Activated T-helper 9 cell treated with anti-CD3 and anti-CD28 coated beads, Interleukin-2, amount 50 U/mL, for 16 hours (primary cell): ENCODE results near the gene NPY.
"Not testable (repeated sequence)": the region's sequence is repeated elsewhere in the genome, so short reads cannot be mapped to it uniquely, and the experiment has no call there.

Source experiments
- DNase-seq: peaks from one replicate; pipeline ENCODE4 v3.0.0-alpha.2; 2020; ENCODE audit warnings: low read depth

NPY gene

DNA sequence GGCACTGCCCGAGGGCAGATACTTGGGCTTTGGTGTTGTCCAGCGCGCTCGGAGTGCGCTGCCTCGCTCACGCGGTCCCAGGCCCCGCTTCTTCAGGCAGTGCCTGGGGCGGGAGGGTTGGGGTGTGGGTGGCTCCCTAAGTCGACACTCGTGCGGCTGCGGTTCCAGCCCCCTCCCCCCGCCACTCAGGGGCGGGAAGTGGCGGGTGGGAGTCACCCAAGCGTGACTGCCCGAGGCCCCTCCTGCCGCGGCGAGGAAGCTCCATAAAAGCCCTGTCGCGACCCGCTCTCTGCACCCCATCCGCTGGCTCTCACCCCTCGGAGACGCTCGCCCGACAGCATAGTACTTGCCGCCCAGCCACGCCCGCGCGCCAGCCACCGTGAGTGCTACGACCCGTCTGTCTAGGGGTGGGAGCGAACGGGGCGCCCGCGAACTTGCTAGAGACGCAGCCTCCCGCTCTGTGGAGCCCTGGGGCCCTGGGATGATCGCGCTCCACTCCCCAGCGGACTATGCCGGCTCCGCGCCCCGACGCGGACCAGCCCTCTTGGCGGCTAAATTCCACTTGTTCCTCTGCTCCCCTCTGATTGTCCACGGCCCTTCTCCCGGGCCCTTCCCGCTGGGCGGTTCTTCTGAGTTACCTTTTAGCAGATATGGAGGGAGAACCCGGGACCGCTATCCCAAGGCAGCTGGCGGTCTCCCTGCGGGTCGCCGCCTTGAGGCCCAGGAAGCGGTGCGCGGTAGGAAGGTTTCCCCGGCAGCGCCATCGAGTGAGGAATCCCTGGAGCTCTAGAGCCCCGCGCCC lies at the start of gene NPY:
Gene NPY (plus strand): TSS at position 294 of the 802 bp plus-strand sequence. CDS start 1,051 bp downstream, outside the sequence.
- DNase-seq = no peak

DNA sequence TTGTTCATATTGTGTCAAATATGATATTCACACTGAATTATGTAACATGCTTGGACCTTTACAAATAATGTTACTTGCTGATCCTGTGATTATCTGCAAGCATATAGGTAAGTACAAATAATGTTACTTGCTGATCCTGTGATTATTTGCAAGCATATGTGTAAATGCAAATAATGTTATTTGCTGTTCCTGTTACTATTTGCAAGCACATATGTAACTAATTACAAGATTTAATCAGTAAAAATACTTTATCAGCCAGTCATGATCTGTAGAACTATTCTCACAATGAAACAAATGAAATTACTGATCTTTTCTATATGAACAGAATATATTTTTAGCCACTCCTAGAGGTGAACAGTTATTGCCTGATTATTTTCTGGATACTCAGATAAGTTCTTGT lies 44.7 kb upstream of the NPY start:
- DNase-seq = no peak

DNA sequence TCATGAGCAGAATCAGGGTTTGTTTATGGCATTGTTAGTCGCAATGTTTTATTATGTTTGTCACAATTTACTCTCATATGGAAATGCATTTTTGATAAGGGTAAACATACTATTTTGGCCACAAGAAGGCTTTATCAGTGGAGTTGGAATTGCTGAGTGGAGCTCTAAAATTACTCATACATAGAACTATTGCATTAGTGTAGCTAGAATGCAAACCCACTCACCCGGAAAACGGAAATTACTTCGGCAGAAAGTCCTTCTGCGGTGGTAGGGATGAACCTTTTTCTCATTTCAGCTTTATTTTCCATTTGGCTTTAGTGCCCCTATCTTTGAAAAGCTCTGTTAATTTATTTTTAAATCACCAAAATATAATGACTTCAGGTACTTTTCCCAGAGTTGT lies 42.8 kb upstream of the NPY start:
- DNase-seq = no peak

DNA sequence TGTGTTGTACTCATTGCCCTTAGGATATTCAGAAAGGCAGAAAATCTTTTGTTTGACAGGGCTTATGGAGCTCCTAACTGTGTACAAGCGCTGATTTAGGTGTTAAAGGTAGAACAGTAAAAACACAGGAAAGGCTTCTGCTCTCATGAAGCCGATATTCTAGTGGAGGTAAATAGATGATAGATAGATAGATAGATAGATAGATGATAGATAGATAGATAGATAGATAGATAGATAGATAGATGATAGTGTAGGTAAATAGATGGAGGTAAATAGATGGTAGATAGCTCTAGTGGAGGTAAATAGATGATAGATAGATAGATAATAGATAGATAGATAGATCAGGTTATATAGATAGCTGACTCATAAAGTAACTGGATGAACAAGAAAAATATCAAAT lies 39.4 kb upstream of the NPY start:
- no peak for DNase-seq

DNA sequence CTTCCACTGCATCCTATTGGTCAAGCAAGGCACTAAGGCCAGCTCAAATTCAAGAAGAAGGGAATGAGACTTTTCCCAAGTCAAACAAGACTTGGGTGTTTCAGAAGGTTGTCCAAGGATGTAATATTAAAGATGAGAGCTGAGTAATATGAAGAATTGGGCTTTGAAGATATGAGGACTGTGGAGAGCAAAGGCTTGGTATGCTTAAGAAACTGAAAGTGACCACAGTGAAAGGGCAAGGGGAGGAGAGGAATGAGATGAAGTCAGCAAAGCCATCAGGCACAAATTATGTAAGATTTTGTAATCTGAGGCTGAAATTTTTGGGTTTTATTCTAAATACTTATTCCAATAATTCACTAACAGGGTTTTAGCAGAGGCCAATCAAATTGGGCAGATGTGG lies 38.6 kb upstream of the NPY start:
- DNase-seq = no peak

DNA sequence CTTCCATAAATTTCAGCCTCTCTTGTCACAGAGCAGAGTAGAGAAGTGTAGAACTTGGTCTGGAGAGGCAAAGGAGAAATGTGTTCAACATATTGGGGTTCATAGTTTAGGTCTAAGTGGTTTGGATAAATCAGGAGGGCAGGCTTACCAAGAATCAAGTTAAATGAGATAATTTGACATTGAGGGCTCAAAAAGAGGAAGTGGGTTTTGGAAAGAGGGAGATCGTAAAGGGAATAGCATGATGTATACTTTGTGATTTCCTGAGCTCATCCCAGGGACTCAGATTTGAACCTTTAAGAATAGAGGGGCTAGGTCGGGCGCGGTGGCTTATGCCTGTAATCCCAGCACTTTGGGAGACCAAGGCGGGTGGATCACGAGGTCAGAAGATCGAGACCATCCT lies 34.7 kb upstream of the NPY start:
- no peak for DNase-seq

DNA sequence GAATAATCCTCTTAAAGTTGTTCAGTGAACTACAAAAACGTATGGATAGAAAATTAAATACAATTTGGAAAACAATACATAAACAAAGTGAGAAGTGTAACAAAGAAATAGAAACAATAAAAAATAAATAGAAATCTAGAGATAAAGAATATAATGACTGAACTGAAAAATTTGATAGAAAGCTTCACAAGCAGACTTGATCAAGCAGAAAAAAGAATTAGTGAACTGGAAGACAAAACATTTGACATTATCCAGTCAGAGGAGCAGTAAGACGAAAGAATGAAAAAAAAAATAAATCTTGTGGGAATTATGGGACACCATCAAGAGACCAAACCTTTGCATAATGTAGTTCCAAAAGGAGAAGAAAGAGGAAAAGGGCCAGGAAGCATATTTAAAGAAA lies 32.4 kb upstream of the NPY start:
- no peak for DNase-seq

DNA sequence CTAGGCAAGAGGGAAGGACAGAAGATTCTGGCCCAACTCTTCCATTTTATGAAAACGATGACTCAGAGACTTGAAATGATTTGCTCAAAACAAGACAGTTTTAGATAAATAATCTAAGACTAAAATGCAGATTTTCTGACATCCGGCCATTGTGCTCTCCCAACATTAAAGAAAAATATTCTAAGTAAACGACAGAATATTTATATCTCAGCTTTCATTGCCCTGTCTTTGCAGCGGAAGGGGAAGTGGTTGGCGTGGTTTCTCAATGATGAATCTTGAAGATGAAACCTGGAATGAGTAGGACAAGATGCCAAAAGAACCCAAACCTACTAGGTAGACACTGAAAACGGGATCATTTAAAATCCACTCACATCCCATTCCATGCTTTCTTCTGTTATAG lies 28.9 kb upstream of the NPY start:
- DNase-seq = no peak

DNA sequence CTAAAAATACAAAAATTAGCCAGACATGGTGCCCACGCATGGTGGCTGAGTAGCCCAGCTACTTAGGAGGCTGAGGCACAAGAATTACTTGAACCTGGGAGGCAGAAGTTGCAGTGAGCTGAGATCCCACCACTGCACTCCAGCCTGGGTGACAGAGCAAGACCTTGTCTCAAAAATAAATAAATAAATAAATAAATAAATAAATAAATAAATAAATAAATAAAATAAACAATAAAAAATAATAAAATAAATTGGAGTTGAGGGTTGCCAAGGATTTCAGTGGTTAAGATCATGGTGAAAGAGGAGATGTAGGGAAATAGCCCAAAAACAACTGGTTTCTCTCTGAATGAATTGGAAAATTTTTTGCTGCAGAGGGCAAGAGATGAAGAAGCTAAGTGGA lies 25.7 kb upstream of the NPY start:
- not testable (repeated sequence) for DNase-seq

DNA sequence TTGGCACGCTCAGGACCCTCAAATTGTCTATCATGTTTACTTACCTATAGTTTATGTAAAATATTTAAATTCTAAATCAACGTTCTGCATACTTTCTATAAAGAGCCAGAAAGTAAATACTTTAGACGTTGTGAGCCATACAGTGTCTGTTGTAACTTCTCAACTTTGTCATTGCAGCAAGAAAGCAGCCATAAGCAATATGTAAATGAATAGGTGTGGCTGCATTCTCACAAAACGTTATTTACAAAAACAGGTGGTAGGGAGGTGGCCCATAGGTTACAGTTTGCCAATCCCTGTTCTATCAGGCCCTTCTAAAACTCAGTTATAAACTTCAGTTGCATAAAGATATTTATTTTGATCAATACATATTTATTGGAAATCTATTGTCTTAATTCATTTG lies 12.1 kb upstream of the NPY start:
- no peak for DNase-seq

DNA sequence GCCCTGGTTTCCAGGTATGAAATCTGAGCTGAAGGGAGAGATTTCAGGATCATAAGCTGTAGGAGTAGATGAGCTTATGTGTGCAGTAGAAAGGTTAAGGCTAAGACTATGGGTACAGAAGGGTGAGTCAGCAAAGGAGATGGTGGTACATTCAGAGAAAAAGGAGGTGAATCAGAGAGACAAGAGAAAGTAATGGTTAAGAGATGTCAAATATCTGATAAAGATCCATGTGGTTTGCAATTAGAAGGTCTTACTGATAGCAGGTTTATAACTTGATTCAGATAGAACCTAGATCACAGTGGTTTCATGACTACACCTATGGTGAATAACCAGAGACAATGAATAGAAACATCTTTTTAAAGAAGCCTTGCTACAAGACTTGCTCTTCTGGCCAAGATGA lies 4.5 kb upstream of the NPY start:
- DNase-seq = no peak

DNA sequence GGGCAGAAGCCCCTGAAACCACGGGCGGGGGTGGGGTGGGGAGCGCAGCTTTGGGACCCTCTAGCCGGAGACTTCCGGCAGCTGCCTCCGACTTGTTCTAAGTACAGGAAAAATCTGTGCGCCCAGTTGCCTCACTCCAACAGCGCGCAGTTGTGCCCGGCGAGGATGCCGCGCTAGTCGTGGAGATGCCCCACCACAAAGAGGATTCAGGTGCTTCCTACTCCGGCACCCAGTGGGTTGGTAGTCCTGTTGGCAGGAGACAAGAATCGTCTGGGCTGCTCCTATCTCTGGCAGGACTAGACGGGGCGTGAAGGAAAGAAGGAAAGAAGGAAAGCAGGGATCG lies 465 bp upstream of the NPY start:
- no peak for DNase-seq

DNA sequence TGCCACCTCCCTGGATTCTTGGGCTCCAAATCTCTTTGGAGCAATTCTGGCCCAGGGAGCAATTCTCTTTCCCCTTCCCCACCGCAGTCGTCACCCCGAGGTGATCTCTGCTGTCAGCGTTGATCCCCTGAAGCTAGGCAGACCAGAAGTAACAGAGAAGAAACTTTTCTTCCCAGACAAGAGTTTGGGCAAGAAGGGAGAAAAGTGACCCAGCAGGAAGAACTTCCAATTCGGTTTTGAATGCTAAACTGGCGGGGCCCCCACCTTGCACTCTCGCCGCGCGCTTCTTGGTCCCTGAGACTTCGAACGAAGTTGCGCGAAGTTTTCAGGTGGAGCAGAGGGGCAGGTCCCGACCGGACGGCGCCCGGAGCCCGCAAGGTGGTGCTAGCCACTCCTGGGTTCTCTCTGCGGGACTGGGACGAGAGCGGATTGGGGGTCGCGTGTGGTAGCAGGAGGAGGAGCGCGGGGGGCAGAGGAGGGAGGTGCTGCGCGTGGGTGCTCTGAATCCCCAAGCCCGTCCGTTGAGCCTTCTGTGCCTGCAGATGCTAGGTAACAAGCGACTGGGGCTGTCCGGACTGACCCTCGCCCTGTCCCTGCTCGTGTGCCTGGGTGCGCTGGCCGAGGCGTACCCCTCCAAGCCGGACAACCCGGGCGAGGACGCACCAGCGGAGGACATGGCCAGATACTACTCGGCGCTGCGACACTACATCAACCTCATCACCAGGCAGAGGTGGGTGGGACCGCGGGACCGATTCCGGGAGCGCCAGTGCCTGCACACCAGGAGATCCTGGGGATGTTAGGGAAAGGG lies 913 bp downstream of the NPY start:
- no peak for DNase-seq

DNA sequence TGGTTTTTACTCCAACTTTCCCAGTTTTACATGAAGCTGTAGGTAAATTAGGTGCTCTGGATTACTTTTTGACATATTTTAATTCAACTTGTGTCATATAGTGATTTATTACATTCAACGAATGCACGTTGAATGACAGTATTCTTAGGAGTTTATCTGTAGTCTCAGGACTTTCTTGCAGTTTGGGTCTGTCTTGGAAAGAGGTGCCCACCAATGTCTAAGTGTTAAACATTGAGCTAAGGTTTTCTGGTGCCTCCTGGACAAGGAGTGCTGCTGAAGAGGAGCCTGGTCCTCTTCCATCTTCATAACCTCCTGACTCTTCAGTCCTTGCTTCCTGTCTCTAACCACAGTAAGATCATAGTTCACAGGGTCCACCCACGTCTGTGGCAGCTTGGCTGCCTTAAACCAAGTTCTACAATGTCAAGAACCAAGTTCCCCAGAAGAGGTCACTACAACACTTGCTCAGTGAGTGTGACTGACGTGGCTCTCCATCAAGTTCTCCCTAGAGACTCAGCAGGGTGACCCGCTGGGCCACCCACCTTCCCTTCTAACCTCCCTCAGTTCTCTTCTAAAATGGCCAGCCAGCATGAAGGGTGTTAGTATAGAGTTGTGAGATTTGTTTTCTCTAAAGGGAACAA lies 6.1 kb downstream of the NPY start:
- DNase-seq = no peak

DNA sequence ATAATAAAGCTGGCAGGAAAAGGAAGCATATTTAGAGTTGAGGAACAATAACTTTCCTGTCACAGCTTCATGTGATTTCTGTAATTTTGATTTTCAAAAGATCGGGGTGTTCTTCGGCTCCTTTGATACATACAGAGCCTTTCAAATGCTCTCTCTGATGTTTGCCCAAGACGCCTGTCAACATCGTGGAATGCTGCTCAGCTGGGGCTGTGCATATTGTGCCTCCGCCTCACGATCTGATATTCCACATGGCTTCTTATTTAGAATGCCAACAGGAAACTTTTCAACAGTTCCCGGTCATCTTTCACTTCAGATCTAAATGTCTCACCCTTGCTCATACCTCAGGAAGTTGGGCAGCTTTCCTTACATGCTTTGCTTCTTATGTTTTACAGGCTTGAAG lies 7.3 kb downstream of the NPY start:
- no peak for DNase-seq

DNA sequence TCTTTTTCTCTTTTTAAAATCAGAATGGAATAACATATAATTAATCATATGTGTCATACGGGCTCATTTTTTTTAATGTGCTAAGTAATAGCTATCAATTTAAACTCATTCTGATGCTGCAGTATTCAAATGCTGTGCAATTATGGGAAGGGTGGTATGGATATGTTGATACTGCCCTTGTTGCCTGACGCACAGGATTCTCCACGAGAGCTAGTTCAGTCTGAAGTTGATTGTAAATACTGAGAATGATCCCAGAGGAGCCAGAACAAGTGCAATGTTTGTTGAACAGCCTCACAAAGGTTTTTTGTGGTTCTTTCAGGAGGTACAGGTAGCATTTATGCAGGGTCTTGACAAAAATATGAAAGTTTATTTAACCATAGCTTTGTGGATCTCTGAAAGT lies 13.4 kb downstream of the NPY start:
- no peak for DNase-seq

DNA sequence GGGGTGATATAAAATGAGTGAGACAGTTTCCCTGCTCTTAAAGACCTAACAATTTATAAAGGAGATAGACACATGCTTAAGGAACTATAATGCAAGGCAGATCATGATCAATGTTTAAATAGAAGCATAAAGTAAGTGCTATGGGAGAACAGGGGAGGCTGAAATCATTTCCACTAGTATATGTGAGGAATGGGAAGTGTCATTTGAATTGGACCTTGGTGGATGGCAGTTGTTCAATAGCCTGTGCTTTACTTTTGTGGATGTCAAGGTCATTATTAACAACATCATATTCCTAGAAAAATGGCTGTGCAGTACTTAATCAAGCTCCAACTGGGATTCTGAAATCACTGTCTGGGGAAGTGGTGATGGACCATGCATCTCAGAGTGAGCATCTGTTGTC lies 14.7 kb downstream of the NPY start:
- no peak for DNase-seq

DNA sequence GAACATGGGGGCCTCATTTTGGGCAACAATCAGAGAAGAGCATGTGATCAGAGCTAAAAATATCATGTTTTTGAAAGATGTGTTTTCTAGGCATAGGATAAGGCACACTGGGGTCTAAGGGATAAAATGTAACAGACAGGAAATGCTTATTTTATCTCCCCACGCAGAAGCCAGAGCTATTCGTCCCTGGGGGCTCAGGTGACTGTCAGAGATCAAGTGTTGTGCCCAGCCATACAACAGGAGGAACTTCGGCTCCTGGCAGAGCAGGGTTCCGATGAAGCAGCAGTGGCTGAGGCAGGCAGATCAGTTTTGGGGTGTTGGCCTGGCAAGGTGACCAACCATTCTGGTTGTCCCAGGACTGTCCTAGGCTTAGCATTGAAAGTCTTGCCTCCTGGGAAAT lies 15.2 kb downstream of the NPY start:
- DNase-seq = no peak

DNA sequence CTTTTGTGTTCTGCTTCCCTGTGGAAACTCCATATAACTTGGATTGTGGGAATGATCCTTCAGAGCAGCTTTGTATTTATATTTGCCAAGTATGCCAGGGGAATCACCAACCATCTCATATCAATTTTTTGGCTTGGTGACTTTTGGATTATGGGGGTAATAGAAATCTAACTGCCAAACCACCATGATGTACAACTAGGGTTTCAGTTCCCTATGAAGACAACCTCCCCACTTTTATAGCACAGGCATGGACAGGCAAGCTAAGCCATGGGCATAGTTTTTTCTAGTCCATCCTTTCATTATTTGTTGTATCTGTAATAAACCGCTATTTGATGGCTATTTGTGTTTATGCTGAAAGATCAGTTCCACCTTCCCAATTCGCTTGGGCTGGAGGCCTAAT lies 17.7 kb downstream of the NPY start:
- DNase-seq = no peak

DNA sequence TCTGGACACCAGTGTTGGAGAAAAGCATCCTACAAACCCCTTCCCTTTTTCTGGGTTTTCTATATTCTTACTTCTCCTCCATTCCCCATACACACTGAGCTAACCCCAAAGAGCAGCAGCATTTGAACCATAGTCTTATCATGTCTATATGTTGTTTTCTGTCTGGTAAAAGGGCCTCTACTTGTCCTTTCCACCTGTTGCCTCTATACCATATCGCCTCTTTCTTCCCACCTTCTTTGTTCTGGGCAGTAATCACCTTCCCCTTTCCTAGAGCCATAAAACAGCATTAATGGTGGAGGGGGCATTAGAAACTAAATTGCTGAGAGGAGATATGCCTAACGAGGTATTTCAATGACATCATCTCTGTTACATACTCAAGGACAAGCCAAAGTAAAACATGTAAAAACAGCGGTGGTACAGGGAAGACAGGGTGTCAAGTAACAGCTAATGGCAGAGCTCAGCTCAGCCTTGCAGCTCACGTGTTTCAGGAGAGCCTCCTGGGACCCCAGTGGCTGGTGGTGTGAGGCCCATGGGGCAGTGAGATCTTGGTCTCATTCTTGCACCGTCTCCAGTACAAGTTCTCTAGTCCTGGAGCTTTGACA lies 20.6 kb downstream of the NPY start:
- DNase-seq = no peak

DNA sequence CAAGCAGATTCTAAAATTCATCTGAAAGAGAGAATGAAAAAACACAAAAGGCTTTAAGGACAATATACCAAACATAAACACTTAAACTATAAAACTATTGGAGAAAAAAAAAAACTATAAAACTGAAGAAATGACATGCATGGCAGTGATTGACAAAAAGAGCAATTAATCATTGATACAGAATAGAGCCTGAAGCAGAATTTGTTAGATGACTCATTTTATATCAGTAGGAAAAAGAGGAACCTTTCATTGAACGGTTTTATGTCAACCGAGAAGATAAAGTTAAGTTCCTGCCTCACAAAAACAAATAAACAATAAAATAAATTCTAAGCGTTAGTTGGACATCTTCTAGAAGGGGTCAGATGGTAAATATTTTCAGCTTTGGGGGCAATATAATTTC lies 23.3 kb downstream of the NPY start:
- DNase-seq = no peak

DNA sequence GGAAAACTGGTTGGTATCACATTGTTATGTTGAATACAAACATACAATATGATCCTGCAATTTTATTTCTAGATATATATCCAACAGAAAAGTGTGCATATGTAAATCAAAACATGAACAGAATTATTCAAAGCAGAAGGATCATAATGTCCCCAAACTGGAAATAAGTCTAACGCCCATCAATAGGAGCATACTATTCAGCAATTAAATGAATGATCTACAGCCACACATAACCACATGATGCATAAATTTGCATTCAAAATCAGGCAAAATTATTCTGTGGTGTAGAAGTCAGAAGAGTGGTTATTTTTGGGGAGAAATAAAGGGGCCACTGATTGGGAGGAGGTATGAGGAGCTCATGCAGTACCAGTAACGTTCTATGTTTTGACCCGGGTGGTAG lies 28.6 kb downstream of the NPY start:
- DNase-seq = no peak

DNA sequence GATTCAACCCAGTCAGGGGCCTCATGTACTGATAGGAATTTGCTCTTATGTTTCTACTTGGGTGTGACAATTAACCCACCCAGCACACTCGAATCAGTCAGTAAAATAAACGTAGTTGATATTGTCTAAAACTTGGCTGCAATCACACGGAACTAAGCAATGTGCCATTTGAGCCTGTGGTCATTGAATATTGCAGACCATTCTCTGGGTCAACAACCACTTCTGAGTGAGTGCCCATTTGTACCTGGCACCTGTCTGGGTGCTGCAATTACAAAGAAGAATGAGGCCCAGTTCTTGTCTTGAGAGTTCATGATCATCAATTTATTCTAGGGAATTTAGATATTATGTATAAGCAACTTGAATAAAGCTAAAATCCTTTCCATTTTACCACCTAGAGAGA lies 29.8 kb downstream of the NPY start:
- DNase-seq = no peak
